HG02970 (cell line): Measurements from ENCODE around the gene KRTAP5-6.
"Not testable (repeated sequence)": the region's sequence is repeated elsewhere in the genome, so short reads cannot be mapped to it uniquely, and the experiment has no call there.

Experiments used
- ATAC-seq: cut with Tn5 transposase; IDR thresholded peaks from one replicate; pipeline ENCODE4 v1.9.1; 2021; ENCODE audit warnings: mild to moderate bottlenecking, moderate library complexity, moderate number of reproducible peaks; ENCODE audit not compliant: unreplicated experiment, low FRiP score

Gene KRTAP5-6

GRCh38 chr11:1660111-1660867, 36.7 kb upstream of the KRTAP5-6 start:
- no peak for ATAC-seq

DNA sequence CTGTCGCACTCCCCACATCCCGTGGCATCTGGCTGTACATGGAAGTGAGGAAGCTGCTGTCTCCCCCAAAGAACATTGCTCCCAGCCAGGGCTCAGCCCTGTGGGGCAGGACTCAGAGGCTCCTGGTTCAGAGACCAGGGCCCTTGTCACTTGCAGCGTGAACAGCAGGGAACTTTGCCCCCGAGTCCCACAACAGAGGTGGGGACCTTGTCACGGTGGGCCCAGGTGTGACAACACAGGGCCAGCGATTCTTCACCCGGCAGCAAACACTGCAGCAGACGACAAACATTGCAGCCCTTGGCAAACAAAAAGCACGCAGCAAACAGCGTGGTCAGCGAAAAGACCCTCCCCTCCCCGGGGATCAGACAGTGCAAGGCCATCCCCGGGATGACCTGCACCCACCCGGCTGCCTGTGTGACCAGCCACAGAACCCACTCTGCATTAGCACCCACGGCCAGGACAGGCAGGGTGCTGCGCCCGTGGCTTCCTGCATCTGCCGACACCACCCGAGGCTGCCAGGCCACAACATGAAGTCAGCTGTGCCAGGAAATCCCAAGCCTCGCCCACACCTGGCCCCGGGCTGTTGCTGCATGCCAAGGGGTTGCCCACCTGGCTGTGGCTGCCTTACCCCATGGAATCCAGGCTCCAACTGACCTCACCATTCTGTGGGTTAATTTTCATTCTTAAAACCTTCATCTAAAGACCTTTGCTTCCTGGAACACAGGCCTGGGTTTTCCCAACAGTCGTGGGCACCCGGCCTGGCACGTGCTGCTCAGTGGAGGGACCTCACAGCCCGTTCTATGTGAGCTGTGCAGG, 35.3 kb upstream of the KRTAP5-6 start:
- not testable (repeated sequence) for ATAC-seq

DNA sequence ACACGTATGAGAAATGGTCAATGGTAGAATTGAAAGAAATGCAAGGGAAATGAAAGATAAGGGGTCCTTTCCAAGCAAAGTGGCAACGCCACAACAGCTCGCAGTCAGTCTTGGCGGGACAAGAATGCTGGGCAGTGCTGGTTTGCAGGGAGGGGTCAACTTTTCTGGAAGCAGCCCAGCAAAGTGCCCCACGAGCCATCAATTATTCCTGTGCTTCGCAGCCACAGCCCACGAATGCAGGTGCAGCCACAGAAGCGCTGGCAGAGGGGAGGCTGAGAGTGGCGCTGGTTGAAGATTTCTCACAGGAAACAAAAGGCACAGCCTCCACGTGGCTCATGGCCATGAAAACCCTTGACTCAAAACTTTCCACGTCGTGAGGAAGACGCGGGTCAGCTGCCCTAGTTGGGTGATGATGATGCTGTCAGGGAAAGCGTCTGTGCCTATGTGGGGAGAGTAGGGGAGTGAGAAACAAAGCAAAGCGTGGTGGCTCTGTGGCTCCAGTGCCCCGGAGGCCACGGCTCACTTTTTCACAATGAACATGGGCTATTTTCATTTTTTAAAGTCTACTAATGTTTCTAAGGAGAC, 34.2 kb upstream of the KRTAP5-6 start:
- ATAC-seq: not testable (repeated sequence)

DNA sequence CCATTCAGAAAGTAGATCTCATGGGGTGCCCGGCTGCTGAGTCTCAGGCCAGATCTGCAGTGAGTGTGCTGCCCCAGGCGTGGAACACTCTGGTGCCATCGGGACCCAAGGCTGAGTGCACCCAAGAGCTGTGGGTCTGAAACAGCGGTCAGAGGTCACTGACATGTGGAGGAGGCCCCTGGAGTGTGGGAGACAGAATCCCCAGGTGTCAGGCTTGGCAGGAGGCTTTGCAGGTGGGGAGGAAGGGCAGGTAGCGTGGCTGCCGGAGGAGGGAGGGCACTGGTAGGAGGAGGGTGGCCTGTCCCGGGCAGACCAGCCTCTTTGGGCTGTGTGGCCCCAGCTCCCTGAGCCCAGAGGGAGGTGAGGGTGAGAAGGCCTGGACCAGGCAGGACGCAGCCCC, 31.7 kb upstream of the KRTAP5-6 start:
- ATAC-seq: no peak

DNA sequence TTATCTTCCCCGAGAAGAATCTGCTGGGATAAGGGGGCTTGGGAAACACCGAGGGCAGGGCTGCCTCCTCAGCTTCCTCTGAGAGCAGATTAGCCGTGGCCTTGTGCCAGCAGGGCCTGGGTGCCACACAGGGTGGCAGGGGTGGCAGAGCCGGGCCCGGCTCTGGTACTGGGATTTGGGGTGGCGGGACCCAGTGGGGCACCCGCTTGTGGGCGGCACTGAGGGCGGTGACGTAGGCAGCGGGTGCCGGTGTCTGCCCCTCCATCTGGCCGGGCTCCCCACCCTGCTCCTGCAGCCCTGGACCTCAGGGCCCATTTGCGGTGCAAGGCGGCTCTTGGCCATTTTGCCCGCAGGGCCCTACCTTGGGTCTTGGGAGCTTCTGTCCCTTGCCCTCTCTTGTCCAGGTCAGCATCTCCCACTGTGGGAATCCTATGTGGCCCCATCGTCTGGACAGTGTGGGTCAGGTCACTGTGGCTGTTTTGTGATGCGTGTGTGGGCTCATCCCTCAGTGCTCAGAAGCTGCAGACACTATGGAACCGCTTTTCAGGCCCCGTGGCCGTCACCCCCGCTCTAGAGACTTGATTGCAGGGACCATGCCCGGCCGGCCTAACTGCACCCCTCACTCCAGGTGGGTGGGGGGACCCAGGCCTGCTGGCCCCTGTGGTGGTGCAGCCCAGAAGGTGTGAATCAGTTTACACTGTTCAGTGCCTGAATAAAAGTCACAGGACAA, 29.7 kb upstream of the KRTAP5-6 start:
- no peak for ATAC-seq

GRCh38 chr11:1667906-1668305, 29.1 kb upstream of the KRTAP5-6 start:
- ATAC-seq: no peak

DNA sequence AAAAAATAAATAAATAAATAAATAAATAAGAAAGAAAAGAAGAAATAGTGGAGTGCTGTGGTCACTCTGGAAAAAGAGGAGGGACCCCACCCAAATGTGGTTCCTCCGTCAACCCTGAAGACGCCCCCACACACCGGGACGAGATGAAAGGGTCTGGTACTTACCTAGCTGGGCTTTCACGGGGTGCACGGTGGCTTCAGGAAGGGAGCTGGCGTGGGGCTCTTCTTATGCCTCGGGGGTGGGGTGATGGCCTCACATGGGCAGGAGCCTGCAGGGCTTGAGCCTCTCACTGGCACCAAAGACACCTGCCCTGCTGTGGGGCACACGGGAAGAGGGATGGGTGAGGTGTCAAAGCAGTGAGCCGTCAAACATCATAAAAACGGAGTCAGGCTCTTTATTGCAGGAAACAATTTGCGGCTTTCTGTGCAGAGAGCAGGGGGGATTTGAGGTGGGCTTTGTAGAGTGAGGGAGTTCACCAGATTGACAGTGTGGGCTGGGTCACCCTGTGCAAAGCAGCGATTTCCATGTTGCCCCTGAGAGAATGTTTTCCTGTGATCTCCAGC, 28.0 kb upstream of the KRTAP5-6 start:
- ATAC-seq: no peak

DNA sequence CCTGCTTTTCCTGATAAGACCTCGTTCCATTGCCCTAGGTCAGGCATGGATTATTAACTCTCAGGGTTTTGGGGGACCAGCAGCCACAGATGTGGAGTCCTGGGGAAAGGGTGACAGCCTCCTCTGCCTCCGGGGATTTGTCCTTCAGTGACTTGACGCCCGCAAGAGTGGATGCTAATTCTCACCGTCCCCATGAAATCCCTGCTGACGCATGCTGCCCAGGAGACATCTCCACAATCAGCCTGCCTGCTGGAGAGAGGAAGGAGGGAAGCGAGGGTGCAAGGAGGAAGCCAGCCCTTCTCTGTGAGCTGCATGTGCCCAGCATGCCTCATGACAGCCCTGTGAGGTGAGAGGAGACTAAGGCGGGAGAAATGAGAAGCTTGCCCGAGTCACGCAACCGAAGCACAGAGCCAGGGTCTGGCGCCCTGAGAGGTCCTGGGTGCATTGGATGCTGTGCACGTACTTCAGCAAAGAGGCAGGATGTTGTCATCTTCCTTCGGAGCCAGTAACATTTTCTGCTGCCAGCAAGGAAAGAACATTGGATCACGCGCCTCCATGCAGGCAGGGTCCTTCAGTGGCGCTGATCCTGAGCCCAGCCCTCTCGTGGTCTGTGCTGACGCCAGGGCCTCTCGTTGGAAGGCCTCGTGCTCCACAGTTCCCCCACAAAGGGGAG, 27.3 kb upstream of the KRTAP5-6 start:
- no peak for ATAC-seq

GRCh38 chr11:1670457-1670856, 26.5 kb upstream of the KRTAP5-6 start:
- not testable (repeated sequence) for ATAC-seq

GRCh38 chr11:1670905-1671371, 26.1 kb upstream of the KRTAP5-6 start:
- ATAC-seq: no peak

DNA sequence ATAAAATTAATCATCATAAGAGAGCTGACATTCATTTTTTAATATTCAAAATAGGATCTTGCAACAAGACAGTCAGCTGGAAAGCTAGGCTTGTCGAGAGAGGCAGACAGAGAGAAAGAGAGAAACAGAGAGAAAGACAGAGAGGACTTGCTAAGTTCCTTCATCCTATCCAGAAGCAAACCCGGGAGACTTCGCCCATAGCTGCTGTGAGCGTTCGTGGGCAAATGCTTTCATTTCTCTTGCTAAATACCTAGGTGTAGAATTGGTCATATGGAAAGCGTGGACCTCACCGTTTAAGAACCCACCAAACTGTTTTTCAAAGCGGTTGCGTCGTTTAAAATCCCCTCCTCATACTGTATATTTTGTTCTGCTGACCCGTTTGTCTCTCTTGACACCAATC, 25.3 kb upstream of the KRTAP5-6 start:
- ATAC-seq: no peak

GRCh38 chr11:1672613-1673350, 24.2 kb upstream of the KRTAP5-6 start:
- ATAC-seq: no peak

GRCh38 chr11:1673446-1674172, 23.4 kb upstream of the KRTAP5-6 start:
- ATAC-seq: no peak

- ATAC-seq: no peak
Observed at GRCh38 chr11:1674173-1675131, 22.5 kb upstream of the KRTAP5-6 start.

GRCh38 chr11:1675536-1676228, 21.3 kb upstream of the KRTAP5-6 start:
- no peak for ATAC-seq

DNA sequence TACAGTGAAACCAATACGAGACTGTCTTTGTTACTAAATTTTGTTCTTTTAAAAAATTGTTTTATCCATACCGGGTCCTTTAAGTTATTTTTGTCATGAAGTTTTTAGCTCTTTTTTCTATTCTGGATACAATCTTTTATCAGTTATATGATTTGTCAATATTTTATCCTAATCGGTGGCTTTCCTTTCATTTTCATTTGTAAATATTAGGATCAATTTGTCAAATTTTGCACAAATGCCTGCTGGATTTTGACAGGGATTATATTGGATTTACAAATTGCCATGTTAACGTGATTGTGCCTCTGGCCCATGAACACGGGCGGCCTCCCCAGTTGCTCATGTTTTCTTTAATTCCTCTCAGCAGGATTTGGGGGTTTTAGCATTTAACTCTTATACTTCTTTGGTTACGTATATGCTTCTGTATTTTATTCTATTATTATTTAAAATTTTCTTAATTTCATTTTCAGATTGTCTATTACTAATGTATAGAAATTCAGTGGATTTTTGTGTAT, 20.7 kb upstream of the KRTAP5-6 start:
- no peak for ATAC-seq

DNA sequence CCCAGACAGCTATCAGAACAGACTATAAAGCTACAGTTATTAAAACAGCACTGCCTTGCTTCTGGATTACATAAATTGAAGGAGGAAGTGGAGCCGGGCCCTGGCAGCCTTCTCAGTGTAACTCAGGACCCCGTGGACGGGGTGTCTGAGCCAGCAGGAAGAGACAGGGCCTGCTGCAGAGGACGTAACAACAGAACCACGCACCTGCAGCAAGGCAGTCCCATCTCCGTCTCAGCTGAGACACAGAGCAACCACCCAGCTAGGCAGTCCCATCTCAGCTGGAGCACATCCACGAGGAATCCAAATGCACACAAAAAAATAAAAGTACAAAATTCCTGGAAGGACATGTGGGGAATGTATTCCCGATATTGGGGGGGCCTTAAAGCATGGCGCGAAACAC, 17.1 kb upstream of the KRTAP5-6 start:
- no peak for ATAC-seq
